A673 (cell line): ENCODE results near the gene ATP4A. TPM values are rescaled to one million over a fixed set of nuclear protein-coding genes. Genes with fewer than 3 reads are reported as not detected.

Experiments used
- BruUV-seq: library from RNA; stranded (reverse); fragments of 400-500 nt; replicated peaks from 2 replicates; lab custom pipeline; 2021; lab: Mats Ljungman, UMichigan
- CTCF ChIA-PET: fragments of 300-600 bp; sonication (Branson Sonifier 250); formaldehyde crosslinking; loops from one replicate; lab custom pipeline; 2022; ENCODE audit warnings: antibody characterized with exemption; lab: Charles Lee
- POLR2A ChIA-PET: fragments of 300-600 bp; sonication (Branson Sonifier 250); formaldehyde crosslinking; loops from one replicate; lab custom pipeline; 2022; ENCODE audit warnings: antibody characterized with exemption; ENCODE audit not compliant: low non-redundant PET; lab: Charles Lee
- DNase-seq: peaks from one replicate; pipeline ENCODE4 v3.0.0-alpha.2; 2015; ENCODE audit warnings: low spot score
- H3K27ac ChIP-seq: fragments of 200-600 bp; sonication (generic); 2 replicates; pipeline ENCODE4 v1.5.1; 2016; ENCODE audit warnings: mixed run types, low read depth, mild to moderate bottlenecking, mixed read lengths, antibody characterized with exemption, low read length; ENCODE audit not compliant: poor library complexity, severe bottlenecking
- H3K27me3 ChIP-seq: fragments of 200-600 bp; sonication (generic); replicated peaks from 2 replicates; pipeline ENCODE4 v1.6.1; 2017; ENCODE audit warnings: mixed run types, low read depth, mild to moderate bottlenecking, mixed read lengths, antibody characterized with exemption, low read length; ENCODE audit not compliant: insufficient read depth, poor library complexity
- H3K36me3 ChIP-seq: fragments of 200-600 bp; sonication (generic); 2 replicates; pipeline ENCODE4 v1.6.1; 2016; ENCODE audit warnings: mixed run types, mild to moderate bottlenecking, mixed read lengths, antibody characterized with exemption, low read length; ENCODE audit not compliant: insufficient read depth, poor library complexity, severe bottlenecking
- H3K4me1 ChIP-seq: fragments of 200-600 bp; sonication (generic); 2 replicates; pipeline ENCODE4 v1.6.1; 2017; ENCODE audit warnings: mixed run types, mild to moderate bottlenecking, mixed read lengths, antibody characterized with exemption, low read length; ENCODE audit not compliant: insufficient read depth, poor library complexity, severe bottlenecking
- H3K4me3 ChIP-seq: fragments of 200-600 bp; sonication (generic); 2 replicates; pipeline ENCODE4 v1.5.1; 2016; ENCODE audit warnings: low read depth, mixed run types, mild to moderate bottlenecking, mixed read lengths, low read length; ENCODE audit not compliant: poor library complexity, severe bottlenecking
- H3K9me3 ChIP-seq: fragments of 200-600 bp; sonication (generic); 2 replicates; pipeline ENCODE4 v1.6.1; 2016; ENCODE audit warnings: mixed run types, low read depth, mild to moderate bottlenecking, mixed read lengths, antibody characterized with exemption, low read length; ENCODE audit not compliant: poor library complexity, severe bottlenecking
- EZH2 ChIP-seq: fragments of 200-600 bp; sonication (generic); IDR thresholded peaks from 2 replicates; pipeline ENCODE4 v1.6.1; 2017; ENCODE audit warnings: borderline replicate concordance, low read depth, mild to moderate bottlenecking, mixed read lengths, antibody characterized with exemption, low read length; ENCODE audit not compliant: poor library complexity, severe bottlenecking
- intact Hi-C: fragments of 100-400 bp; cut with micrococcal nuclease; formaldehyde crosslinking; loops from one replicate; pipeline ENCODE4 v1.10.0; 2022; ENCODE audit not compliant: unreplicated experiment
- total RNA-seq: library from RNA; stranded (reverse); gene quantifications from 2 replicates; pipeline ENCODE4 v1.2.3, GENCODE V29; 2021
- TF ChIP-seq, protein P1 (sequence below): fragments of 300-800, 200-600 bp; sonication (generic); conservative IDR thresholded peaks from 2 replicates; pipeline ENCODE4 v1.5.1; 2017; ENCODE audit warnings: low read depth, mild to moderate bottlenecking, antibody characterized with exemption, low read length, moderate library complexity, mixed read lengths

ATP4A gene
- total RNA-seq, 1 experiment from 2014 or later: not detected

DNA sequence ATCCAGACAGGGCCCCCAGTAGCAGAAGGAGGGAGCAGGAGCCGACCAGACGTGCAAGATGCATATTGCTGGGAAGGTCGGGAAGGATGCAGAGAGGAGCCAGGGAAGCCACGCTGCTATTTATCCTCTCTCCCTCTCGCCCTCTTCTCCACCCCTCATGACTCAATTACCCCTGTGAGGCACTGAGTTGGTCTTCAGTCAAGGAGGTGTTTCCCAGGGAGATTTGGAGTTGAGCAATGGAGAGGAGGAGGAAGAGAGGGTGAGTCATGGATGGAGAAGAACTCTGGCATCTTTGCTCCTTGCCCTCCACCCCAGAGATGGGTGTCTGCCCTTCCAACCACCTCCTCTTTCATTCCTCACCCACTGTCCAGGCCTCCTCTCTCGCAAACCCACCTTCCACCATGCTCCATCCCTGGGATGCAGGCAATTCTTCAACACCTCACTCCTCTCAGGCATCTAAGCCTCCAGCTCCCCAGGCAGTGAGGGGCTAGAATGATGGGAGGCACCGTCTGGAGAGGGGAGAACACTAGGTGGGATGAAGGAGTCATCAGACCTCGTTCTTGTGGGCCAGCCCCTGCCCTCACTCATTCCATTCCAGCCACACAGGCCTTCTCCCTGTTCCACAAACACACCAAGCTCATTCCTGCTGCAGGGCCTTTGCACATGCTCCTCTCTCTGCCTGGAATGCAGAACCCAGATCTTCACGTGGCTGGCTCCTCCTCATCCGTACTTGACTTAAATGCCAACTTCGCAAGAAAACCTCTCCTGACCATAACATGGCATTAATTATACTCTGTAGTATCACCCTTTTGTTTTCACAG, 35.0 kb downstream of the ATP4A start, which contains the start of gene SBSN:
Gene SBSN, minus strand, starts transcription at position 94 of the 821 bp plus-strand sequence. Its CDS starts 30 bp downstream, at position 64.
- H3K9me3 ChIP-seq: no peaks in the 10 kb centered on the region
- ChIA-PET POLR2A (no interaction called here), CTCF (no interaction called here)
- no peak within 1 kb of the TSS for H3K4me3 ChIP-seq
- H3K4me1 ChIP-seq: no peaks in the 10 kb centered on the region
- no peaks in the 10 kb centered on the region for H3K36me3 ChIP-seq
- TF ChIP-seq EZH2: peak; percentile 46
- TF ChIP-seq, protein P1, sequence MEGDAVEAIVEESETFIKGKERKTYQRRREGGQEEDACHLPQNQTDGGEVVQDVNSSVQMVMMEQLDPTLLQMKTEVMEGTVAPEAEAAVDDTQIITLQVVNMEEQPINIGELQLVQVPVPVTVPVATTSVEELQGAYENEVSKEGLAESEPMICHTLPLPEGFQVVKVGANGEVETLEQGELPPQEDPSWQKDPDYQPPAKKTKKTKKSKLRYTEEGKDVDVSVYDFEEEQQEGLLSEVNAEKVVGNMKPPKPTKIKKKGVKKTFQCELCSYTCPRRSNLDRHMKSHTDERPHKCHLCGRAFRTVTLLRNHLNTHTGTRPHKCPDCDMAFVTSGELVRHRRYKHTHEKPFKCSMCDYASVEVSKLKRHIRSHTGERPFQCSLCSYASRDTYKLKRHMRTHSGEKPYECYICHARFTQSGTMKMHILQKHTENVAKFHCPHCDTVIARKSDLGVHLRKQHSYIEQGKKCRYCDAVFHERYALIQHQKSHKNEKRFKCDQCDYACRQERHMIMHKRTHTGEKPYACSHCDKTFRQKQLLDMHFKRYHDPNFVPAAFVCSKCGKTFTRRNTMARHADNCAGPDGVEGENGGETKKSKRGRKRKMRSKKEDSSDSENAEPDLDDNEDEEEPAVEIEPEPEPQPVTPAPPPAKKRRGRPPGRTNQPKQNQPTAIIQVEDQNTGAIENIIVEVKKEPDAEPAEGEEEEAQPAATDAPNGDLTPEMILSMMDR: no peak
- intact Hi-C loops: no loop called here
- no peak for DNase-seq
- no peak within 1 kb of the TSS for H3K27ac ChIP-seq
- H3K27me3 ChIP-seq: peaks cover 63% of the 10 kb centered on the region
- BruUV-seq: no TSS peak

DNA sequence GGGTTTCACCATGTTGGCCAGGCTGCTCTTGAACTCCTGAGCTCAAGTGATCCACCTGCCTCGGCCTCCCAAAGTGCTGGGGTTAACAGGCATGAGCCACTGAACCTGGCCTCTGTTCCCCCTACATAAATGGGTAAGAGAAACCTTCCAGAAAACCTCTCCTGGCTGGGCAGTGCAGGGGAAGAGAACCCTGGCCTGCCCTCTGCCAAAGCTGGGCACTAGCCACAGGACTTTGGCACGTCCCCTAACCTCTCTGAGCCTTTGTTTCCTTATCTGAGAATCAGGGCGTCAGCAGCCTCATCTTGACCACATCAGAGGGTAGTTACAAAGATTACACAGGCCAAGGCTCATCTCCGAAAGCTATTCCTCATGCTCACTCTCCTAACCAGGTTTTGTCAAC, 37.6 kb downstream of the ATP4A start:
- no peak overlapping the region for H3K27ac ChIP-seq
- no peak for DNase-seq
- ChIA-PET POLR2A (no interaction called here), CTCF (no interaction called here)
- no peaks in the 10 kb centered on the region for H3K9me3 ChIP-seq
- no peak overlapping the region for H3K4me3 ChIP-seq
- no peaks in the 10 kb centered on the region for H3K36me3 ChIP-seq
- TF ChIP-seq EZH2: no peak
- TF ChIP-seq, protein P1: no peak
- no TSS peak for BruUV-seq
- intact Hi-C loops: no loop called here
- H3K27me3 ChIP-seq: peaks cover 44% of the 10 kb centered on the region
- H3K4me1 ChIP-seq: no peaks in the 10 kb centered on the region

DNA sequence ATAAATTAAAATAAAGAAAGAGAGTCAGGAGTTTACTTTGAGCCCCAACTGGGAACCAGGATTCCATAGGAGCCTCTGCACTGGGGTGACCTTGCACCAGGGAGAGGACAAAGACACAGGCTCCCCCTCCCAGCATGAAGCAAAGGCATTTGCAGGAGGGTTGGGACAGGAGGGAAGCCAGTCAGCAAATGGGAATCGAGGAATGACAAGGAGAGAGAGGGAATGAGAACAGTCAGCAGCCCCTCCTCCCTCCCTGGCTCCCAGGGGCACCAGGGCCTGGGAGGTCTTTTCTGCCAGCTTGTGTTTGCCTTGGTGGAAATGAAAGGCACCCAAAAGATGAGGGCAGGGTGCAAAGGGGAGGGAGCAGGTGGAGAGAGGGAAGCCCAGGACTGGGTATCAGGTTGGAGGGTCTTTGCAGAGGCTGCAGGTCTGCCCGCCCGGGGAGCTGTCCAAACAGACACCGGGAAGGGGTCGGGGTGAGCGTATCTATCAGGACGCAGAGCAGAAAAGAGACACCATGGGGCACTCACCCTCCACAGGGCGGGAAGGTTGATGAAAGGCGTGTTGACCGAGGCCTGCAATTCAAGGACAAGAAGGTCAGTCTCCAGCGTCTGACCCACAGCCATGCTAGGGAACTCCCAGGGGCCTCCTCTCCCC, 39.1 kb downstream of the ATP4A start:
- no TSS peak for BruUV-seq
- CTCF ChIA-PET: no interaction called here
- intact Hi-C loops: no loop called here
- no peak for DNase-seq
- POLR2A ChIA-PET: no interaction called here
- Histone ChIP-seq H3K27ac (no peak overlapping the region), H3K4me1 (no peaks in the 10 kb centered on the region), H3K9me3 (no peaks in the 10 kb centered on the region), H3K4me3 (no peak overlapping the region), H3K36me3 (no peaks in the 10 kb centered on the region), H3K27me3 (peaks cover 35% of the 10 kb centered on the region)
- no peak for TF ChIP-seq EZH2
- TF ChIP-seq, protein P1: no peak
